ENCODE data around the gene PDE7B. TPM values are rescaled to one million over a fixed set of nuclear protein-coding genes. Genes with fewer than 3 reads are reported as not detected.
A peak's percentile ranks its signal among the peaks of the same experiment; 100 is the strongest.

PDE7B gene
- total RNA-seq, 1 experiment from 2014 or later: 0.03 TPM

GRCh38 chr6:136226027-136226673 is 374.6 kb downstream of the PDE7B start:
- in situ Hi-C loops (cut with HindIII; ENCODE audit: low pct_unique_long_range_greater_than_20kb, low sequenced_read_pairs): no loop called here
- Histone ChIP-seq H3K36me3 (ENCODE audit: control insufficient read depth, insufficient read depth, low read length) (no peaks in the 10 kb centered on the region), H3K9me3 (ENCODE audit: control insufficient read depth, insufficient read depth, low read depth, low read length) (no peaks in the 10 kb centered on the region), H3K4me3 (ENCODE audit: low read depth in 2 of 2, low read length in 2 of 2) (peak overlapping the region in 1 of 2 experiments; percentile 21; a peak in 2 of 4 replicates), H3K27ac (ENCODE audit: low read length) (no peak overlapping the region), H3K4me1 (ENCODE audit: control insufficient read depth, insufficient read depth, low read length) (0 out of 2 replicates have a peak, but pooled peaks cover 3% of the 10 kb centered on the region), H3K27me3 (ENCODE audit: control insufficient read depth, insufficient read depth, low read length) (no peaks in the 10 kb centered on the region)
- POLR2A ChIA-PET: no interaction called here
- intact Hi-C loops (cut with micrococcal nuclease; ENCODE audit: unreplicated experiment): loop anchor here (1.0 to 10.0 kb wide), 5 partner anchors 191 to 774 kb away; no protein-coding TSS in a partner anchor
- BruUV-seq (replicated peaks): no TSS peak
- peak; percentile 83 for ATAC-seq
- CTCF ChIA-PET: interaction anchor here (2.3 kb wide), 1 partner anchor 690 kb away, joined by 15 read pairs; no protein-coding TSS in a partner anchor
- peak; percentile 69 for DNase-seq (ENCODE audit: low read depth, low spot score)
- no peak for TF ChIP-seq POLR2AphosphoS5 (IDR thresholded peaks at IDR 0.05; ENCODE audit: low read depth, low read length)
- peak; percentile 100 for TF ChIP-seq CTCF (IDR thresholded peaks at IDR 0.05)

DNA sequence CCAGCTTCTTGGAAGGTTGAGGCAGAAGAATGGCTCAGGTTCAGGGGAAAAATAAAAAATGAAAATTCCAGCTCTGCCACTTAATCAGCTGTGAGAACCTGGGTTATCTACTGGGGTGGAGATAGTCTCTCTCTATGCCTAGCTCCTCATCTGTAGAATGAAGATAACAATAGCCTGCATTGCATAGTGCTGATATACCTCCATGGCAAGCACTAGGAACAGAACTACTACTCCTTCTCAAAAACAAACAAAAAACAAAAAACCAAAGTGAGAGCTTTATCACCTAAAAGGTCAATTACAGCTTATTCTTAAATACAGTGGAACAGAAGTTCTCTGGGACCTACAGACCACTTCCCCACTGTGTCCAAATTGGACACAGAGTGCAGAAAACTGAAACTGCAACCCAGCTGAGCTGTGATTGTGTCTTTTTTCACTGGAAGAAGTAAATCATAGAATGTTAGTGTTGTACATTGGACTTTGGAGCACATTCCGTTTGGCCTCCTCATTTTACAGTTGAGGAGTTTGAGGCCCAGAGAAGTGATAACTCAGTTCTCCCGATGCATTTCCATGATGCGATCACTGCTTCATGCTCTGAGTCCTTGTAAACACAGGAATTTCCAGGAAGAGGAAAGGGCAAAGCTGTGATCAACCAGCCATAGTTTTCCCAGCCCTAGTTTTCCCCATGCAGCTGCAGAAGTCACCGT is 375.3 kb downstream of the PDE7B start:
- no peaks in the 10 kb centered on the region for H3K27me3 ChIP-seq (ENCODE audit: control insufficient read depth, insufficient read depth, low read length)
- H3K27ac ChIP-seq (ENCODE audit: low read length): no peak overlapping the region
- BruUV-seq (replicated peaks): no TSS peak
- H3K9me3 ChIP-seq (ENCODE audit: control insufficient read depth, insufficient read depth, low read depth, low read length): no peaks in the 10 kb centered on the region
- ATAC-seq (peak; percentile 72), DNase-seq (ENCODE audit: low read depth, low spot score) (no peak)
- ChIA-PET CTCF (interaction anchor here (2.3 kb wide), 1 partner anchor 691 kb away, joined by 15 read pairs; no protein-coding TSS in a partner anchor), POLR2A (no interaction called here)
- 0 out of 2 replicates have a peak, but pooled peaks cover 3% of the 10 kb centered on the region for H3K4me1 ChIP-seq (ENCODE audit: control insufficient read depth, insufficient read depth, low read length)
- peak overlapping the region in 1 of 2 experiments; percentile 21; a peak in 2 of 4 replicates for H3K4me3 ChIP-seq (ENCODE audit: low read depth in 2 of 2, low read length in 2 of 2)
- in situ Hi-C loops (cut with HindIII; ENCODE audit: low pct_unique_long_range_greater_than_20kb, low sequenced_read_pairs) (no loop called here), intact Hi-C loops (cut with micrococcal nuclease; ENCODE audit: unreplicated experiment) (loop anchor here (1.0 to 10.0 kb wide), 5 partner anchors 192 to 775 kb away; no protein-coding TSS in a partner anchor)
- TF ChIP-seq CTCF (IDR thresholded peaks at IDR 0.05): no peak; the same call in 1 of the 2 replicates
- TF ChIP-seq POLR2AphosphoS5 (IDR thresholded peaks at IDR 0.05; ENCODE audit: low read depth, low read length): no peak
- no peak for TF ChIP-seq TCF7L2 (IDR thresholded peaks at IDR 0.05; ENCODE audit: low read depth, low read length)
- TF ChIP-seq, protein P1, sequence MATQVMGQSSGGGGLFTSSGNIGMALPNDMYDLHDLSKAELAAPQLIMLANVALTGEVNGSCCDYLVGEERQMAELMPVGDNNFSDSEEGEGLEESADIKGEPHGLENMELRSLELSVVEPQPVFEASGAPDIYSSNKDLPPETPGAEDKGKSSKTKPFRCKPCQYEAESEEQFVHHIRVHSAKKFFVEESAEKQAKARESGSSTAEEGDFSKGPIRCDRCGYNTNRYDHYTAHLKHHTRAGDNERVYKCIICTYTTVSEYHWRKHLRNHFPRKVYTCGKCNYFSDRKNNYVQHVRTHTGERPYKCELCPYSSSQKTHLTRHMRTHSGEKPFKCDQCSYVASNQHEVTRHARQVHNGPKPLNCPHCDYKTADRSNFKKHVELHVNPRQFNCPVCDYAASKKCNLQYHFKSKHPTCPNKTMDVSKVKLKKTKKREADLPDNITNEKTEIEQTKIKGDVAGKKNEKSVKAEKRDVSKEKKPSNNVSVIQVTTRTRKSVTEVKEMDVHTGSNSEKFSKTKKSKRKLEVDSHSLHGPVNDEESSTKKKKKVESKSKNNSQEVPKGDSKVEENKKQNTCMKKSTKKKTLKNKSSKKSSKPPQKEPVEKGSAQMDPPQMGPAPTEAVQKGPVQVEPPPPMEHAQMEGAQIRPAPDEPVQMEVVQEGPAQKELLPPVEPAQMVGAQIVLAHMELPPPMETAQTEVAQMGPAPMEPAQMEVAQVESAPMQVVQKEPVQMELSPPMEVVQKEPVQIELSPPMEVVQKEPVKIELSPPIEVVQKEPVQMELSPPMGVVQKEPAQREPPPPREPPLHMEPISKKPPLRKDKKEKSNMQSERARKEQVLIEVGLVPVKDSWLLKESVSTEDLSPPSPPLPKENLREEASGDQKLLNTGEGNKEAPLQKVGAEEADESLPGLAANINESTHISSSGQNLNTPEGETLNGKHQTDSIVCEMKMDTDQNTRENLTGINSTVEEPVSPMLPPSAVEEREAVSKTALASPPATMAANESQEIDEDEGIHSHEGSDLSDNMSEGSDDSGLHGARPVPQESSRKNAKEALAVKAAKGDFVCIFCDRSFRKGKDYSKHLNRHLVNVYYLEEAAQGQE (IDR thresholded peaks at IDR 0.05; ENCODE audit: insufficient read depth in 1 of 2, low read depth in 2 of 2, low read length in 1 of 2): no peak
- TF ChIP-seq SIN3A (IDR thresholded peaks at IDR 0.05; ENCODE audit: borderline replicate concordance, insufficient read depth, low read depth, low read length): no peak
- H3K36me3 ChIP-seq (ENCODE audit: control insufficient read depth, insufficient read depth, low read length): no peaks in the 10 kb centered on the region

All from Panc1 (cell line).